Endodermal cell (in vitro differentiated cells): ENCODE measurements around the gene WSCD1. TPM values are rescaled to one million over a fixed set of nuclear protein-coding genes. Genes with fewer than 3 reads are reported as not detected.
A peak's percentile ranks its signal among the peaks of the same experiment; 100 is the strongest.

ENCODE experiments used
- DNase-seq: peaks from one replicate; pipeline ENCODE4 v3.0.0-alpha.2; 2017
- H3K27ac ChIP-seq: 2 replicates; pipeline ENCODE4 v1.5.1; 2013; ENCODE audit warnings: mild to moderate bottlenecking, low read depth, low read length, moderate library complexity
- H3K27me3 ChIP-seq: 2 replicates; pipeline ENCODE4 v1.6.1; 2013; ENCODE audit warnings: mild to moderate bottlenecking, low read length, moderate library complexity; ENCODE audit not compliant: insufficient read depth, control insufficient read depth, poor library complexity, severe bottlenecking
- H3K36me3 ChIP-seq: 2 replicates; pipeline ENCODE4 v1.7.0; 2013; ENCODE audit warnings: mild to moderate bottlenecking, low read length, moderate library complexity; ENCODE audit not compliant: control insufficient read depth, insufficient read depth
- H3K4me1 ChIP-seq: one replicate; pipeline ENCODE4 v1.7.0; 2013; ENCODE audit warnings: low read length; ENCODE audit not compliant: control insufficient read depth, insufficient read depth
- H3K4me3 ChIP-seq: 2 replicates; pipeline ENCODE4 v1.5.1; 2013; ENCODE audit warnings: mild to moderate bottlenecking, low read length, moderate library complexity
- H3K9ac ChIP-seq: 2 replicates; pipeline ENCODE4 v1.6.1; 2013; ENCODE audit warnings: mild to moderate bottlenecking, low read length, moderate library complexity; ENCODE audit not compliant: poor library complexity, severe bottlenecking; ENCODE audit errors: extremely low read depth
- H3K9me3 ChIP-seq: 2 replicates; pipeline ENCODE4 v1.6.1; 2013; ENCODE audit warnings: mild to moderate bottlenecking, low read length, moderate library complexity; ENCODE audit not compliant: control insufficient read depth
- H3K27ac Mint-ChIP-seq: 2 replicates; pipeline ENCODE4 v1.8.0; 2020; ENCODE audit warnings: mixed read lengths
- H3K27me3 Mint-ChIP-seq: 2 replicates; pipeline ENCODE4 v1.8.0; 2021; ENCODE audit warnings: mild to moderate bottlenecking, mixed read lengths; ENCODE audit not compliant: insufficient read depth
- H3K36me3 Mint-ChIP-seq: 2 replicates; pipeline ENCODE4 v1.8.0; 2020; ENCODE audit warnings: low read depth, mixed read lengths
- H3K4me1 Mint-ChIP-seq: 2 replicates; pipeline ENCODE4 v1.8.0; 2020; ENCODE audit warnings: mixed read lengths
- H3K4me3 Mint-ChIP-seq: 2 replicates; pipeline ENCODE4 v1.8.0; 2020; ENCODE audit warnings: mild to moderate bottlenecking, moderate library complexity, mixed read lengths
- H3K9me3 Mint-ChIP-seq: 2 replicates; pipeline ENCODE4 v1.8.0; 2020; ENCODE audit warnings: mild to moderate bottlenecking, mixed read lengths
- WGBS, 2 experiments: methylation state at CpG; one replicate each; pipeline versions ENCODE4 v1.1.5 to v1.1.7; 2013; ENCODE audit warnings: missing lambda C conversion rate in 2 of 2, mixed read lengths in 1 of 2; ENCODE audit not compliant: insufficient coverage in 1 of 2, insufficient read length in 1 of 2; 5-methylcytosine and 5-hydroxymethylcytosine counted together
- total RNA-seq, 2 donors: library from RNA; stranded (reverse); fragmentation: NEBNext Ultra II Directional in 1 of 2; extraction: Animal tissue kit (Norgen Biotek cat#: 25700) in 1 of 2; gene quantifications; 2 replicates in 1 of 2; 3 replicates in 1 of 2; pipeline ENCODE4 v1.2.1, GENCODE V29; 2021
- TF ChIP-seq, protein P1 (sequence below): fragments of 200-600 bp; sonication (generic); conservative IDR thresholded peaks from 2 replicates; pipeline ENCODE4 v1.5.0; 2021; ENCODE audit warnings: antibody characterized with exemption, mild to moderate bottlenecking

WSCD1 gene
- total RNA-seq, 2 donors from 2014 or later = 6.5 to 7.7 TPM

- Histone ChIP-seq H3K4me1 (peaks cover 3% of the 10 kb centered on the region), H3K36me3 (no peaks in the 10 kb centered on the region), H3K27ac (no peak overlapping the region), H3K9me3 (peaks cover 6% of the 10 kb centered on the region), H3K9ac (no peak overlapping the region), H3K27me3 (peaks cover 25% of the 10 kb centered on the region), H3K4me3 (no peak overlapping the region)
- 83 to 93% methylated on average over 2 to 4 of the region's 4 CpGs for WGBS, 2 experiments
- Mint-ChIP-seq H3K9me3 (peaks cover 8% of the 10 kb centered on the region), H3K36me3 (peaks cover 7% of the 10 kb centered on the region), H3K27me3 (peaks cover 94% of the 10 kb centered on the region), H3K27ac (no peak overlapping the region), H3K4me1 (peaks cover 12% of the 10 kb centered on the region), H3K4me3 (no peak overlapping the region)
- no peak for DNase-seq
- TF ChIP-seq, protein P1, sequence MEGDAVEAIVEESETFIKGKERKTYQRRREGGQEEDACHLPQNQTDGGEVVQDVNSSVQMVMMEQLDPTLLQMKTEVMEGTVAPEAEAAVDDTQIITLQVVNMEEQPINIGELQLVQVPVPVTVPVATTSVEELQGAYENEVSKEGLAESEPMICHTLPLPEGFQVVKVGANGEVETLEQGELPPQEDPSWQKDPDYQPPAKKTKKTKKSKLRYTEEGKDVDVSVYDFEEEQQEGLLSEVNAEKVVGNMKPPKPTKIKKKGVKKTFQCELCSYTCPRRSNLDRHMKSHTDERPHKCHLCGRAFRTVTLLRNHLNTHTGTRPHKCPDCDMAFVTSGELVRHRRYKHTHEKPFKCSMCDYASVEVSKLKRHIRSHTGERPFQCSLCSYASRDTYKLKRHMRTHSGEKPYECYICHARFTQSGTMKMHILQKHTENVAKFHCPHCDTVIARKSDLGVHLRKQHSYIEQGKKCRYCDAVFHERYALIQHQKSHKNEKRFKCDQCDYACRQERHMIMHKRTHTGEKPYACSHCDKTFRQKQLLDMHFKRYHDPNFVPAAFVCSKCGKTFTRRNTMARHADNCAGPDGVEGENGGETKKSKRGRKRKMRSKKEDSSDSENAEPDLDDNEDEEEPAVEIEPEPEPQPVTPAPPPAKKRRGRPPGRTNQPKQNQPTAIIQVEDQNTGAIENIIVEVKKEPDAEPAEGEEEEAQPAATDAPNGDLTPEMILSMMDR = no peak
Observed at GRCh38 chr17:6109536-6109935, 39.4 kb downstream of the WSCD1 start.

DNA sequence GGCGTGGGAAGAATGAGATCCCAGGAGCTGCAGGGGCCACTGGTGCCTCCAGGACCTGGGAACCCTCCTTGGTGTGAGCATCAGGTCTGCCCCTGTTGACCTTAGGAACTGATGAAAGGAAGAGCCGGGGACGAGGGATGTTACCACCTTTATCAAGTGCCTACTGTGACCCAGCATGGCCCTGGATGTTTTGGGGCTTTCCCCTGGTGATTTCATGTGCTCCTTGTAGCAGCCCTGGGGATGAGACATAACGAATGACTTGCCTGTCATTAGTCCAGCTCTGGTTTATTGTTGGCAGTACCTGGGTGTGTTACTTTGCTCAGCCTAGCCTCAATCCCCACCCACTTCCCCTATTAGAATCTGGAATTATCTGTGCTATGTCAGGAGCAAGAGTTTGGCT, 39.9 kb downstream of the WSCD1 start:
- H3K36me3 ChIP-seq = no peaks in the 10 kb centered on the region
- Mint-ChIP-seq H3K27me3 (peaks cover 93% of the 10 kb centered on the region), H3K4me1 (peaks cover 10% of the 10 kb centered on the region), H3K9me3 (peaks cover 8% of the 10 kb centered on the region), H3K4me3 (no peak overlapping the region), H3K36me3 (peaks cover 7% of the 10 kb centered on the region), H3K27ac (no peak overlapping the region)
- peak; percentile 68 for DNase-seq
- no peak overlapping the region for H3K4me3 ChIP-seq
- no peak overlapping the region for H3K9ac ChIP-seq
- WGBS, 2 experiments = 80 to 85% methylated on average over 2 to 4 of the region's 4 CpGs
- H3K9me3 ChIP-seq = peaks cover 6% of the 10 kb centered on the region
- H3K4me1 ChIP-seq = no peaks in the 10 kb centered on the region
- peaks cover 20% of the 10 kb centered on the region for H3K27me3 ChIP-seq
- TF ChIP-seq, protein P1 = no peak
- H3K27ac ChIP-seq = no peak overlapping the region

GRCh38 chr17:6110592-6110991, 40.4 kb downstream of the WSCD1 start:
- peaks cover 8% of the 10 kb centered on the region for H3K9me3 Mint-ChIP-seq
- no peak overlapping the region for H3K27ac Mint-ChIP-seq
- H3K4me3 ChIP-seq = no peak overlapping the region
- H3K4me1 ChIP-seq = no peaks in the 10 kb centered on the region
- no peaks in the 10 kb centered on the region for H3K36me3 ChIP-seq
- peaks cover 92% of the 10 kb centered on the region for H3K27me3 Mint-ChIP-seq
- no peak overlapping the region for H3K9ac ChIP-seq
- H3K4me3 Mint-ChIP-seq = no peak overlapping the region
- H3K27ac ChIP-seq = no peak overlapping the region
- H3K36me3 Mint-ChIP-seq = peaks cover 7% of the 10 kb centered on the region
- TF ChIP-seq, protein P1 = no peak
- no peak for DNase-seq
- H3K9me3 ChIP-seq = peaks cover 6% of the 10 kb centered on the region
- peaks cover 20% of the 10 kb centered on the region for H3K27me3 ChIP-seq
- peaks cover 6% of the 10 kb centered on the region for H3K4me1 Mint-ChIP-seq
- 92 to 96% methylated on average over 4 to 7 of the region's 7 CpGs for WGBS, 2 experiments
